Spleen (tissue), 11 donors: Measurements from ENCODE around the gene C1orf52. TPM values are rescaled to one million over a fixed set of nuclear protein-coding genes. Genes with fewer than 3 reads are reported as not detected.

Source experiments
- DNase-seq: peaks from one replicate; pipeline ENCODE4 v3.0.0-alpha.2; 2020
- H3K27ac ChIP-seq, 8 donors: fragments of 200-600 bp; sonication (generic) in 7 of 8; 1 replicate in 4 of 8; 2 replicates in 4 of 8; pipeline versions ENCODE4 v1.5.0 to v1.8.0; 2016 to 2021; ENCODE audit warnings: inconsistent platforms in 4 of 8, mild to moderate bottlenecking in 4 of 8, moderate library complexity in 1 of 8
- H3K27me3 ChIP-seq, 7 donors: fragments of 200-600 bp; sonication (generic) in 6 of 7; replicated peaks in 1 of 7; 1 replicate in 4 of 7; 2 replicates in 3 of 7; pipeline versions ENCODE4 v1.5.0 to v1.8.0; 2016 to 2021; ENCODE audit warnings: inconsistent platforms in 3 of 7, mild to moderate bottlenecking in 1 of 7
- H3K36me3 ChIP-seq, 6 donors: fragments of 200-600 bp; sonication (generic) in 5 of 6; 1 replicate in 4 of 6; 2 replicates in 2 of 6; pipeline versions ENCODE4 v1.5.0 to v1.8.0; 2016 to 2021; ENCODE audit warnings: inconsistent platforms in 2 of 6
- H3K4me1 ChIP-seq, 6 donors: fragments of 200-600 bp; sonication (generic) in 5 of 6; 1 replicate in 3 of 6; 2 replicates in 3 of 6; pipeline versions ENCODE4 v1.5.0 to v1.8.0; 2016 to 2021; ENCODE audit warnings: inconsistent platforms in 3 of 6
- H3K4me3 ChIP-seq, 8 donors: fragments of 200-600 bp; sonication (generic) in 7 of 8; 1 replicate in 4 of 8; 2 replicates in 4 of 8; pipeline versions ENCODE4 v1.5.0 to v1.8.0; 2016 to 2021; ENCODE audit warnings: inconsistent platforms in 4 of 8, mild to moderate bottlenecking in 4 of 8, moderate library complexity in 2 of 8
- H3K9me3 ChIP-seq, 8 donors: fragments of 200-600 bp; sonication (generic) in 7 of 8; 1 replicate in 4 of 8; 2 replicates in 4 of 8; pipeline versions ENCODE4 v1.5.0 to v1.8.0; 2016 to 2021; ENCODE audit warnings: inconsistent platforms in 4 of 8
- CTCF ChIP-seq, 11 experiments: fragments of 200-600 bp in 7 of 11; fragments of 450-650 bp in 4 of 11; sonication (generic) in 4 of 11; IDR thresholded peaks in 8 of 11; conservative IDR thresholded peaks in 3 of 11; 1 replicate in 7 of 11; 2 replicates in 4 of 11; pipeline versions ENCODE4 v1.4.0 to v1.8.0; 2016 to 2021; ENCODE audit warnings: antibody characterized with exemption in 11 of 11, inconsistent platforms in 4 of 11, mild to moderate bottlenecking in 1 of 11
- POLR2A ChIP-seq, 3 donors: fragments of 450-650 bp; IDR thresholded peaks; one replicate each; pipeline ENCODE4 v1.5.1; 2017; ENCODE audit warnings: antibody characterized with exemption in 3 of 3, mild to moderate bottlenecking in 1 of 3
- POLR2AphosphoS5 ChIP-seq, 3 donors: sonication (generic); formaldehyde crosslinking; IDR thresholded peaks; one replicate each; pipeline ENCODE4 v1.5.1; 2017; ENCODE audit warnings: antibody characterized with exemption in 3 of 3
- WGBS, 5 donors: extraction: QIAGEN DNeasy Blood & Tissue Kit in 3 of 5; methylation state at CpG; one replicate each; pipeline versions ENCODE4 v1.1.5 to v1.1.7; 2013 to 2018; 5-methylcytosine and 5-hydroxymethylcytosine counted together
- intact Hi-C: fragments of 100-400 bp; cut with DNase I; formaldehyde crosslinking; loops from one replicate; pipeline ENCODE4 v1.15.0; 2023; ENCODE audit warnings: low total_unique reads
- polyA plus RNA-seq, 3 donors: library from polyadenylated mRNA; stranded (reverse); fragments of 200-250 nt; gene quantifications; one replicate each; pipeline ENCODE4 v1.2.1, GENCODE V29; 2013
- total RNA-seq, 7 donors: library from RNA; depleted of rRNA in 3 of 7; stranded (reverse); fragments of >200 nt in 3 of 7; fragmentation: NEBNext Ultra II Directional in 4 of 7; extraction: Animal tissue kit (Norgen Biotek cat#: 25700) in 4 of 7; gene quantifications; one replicate each; pipeline versions ENCODE4 v1.1.0 to v1.2.1, GENCODE V29; 2016 to 2021
- donor health status: healthy with polysubstance abuse.
- donor health status: DM: no; HTN: no; CAD: no; lungs with moderate emphysema.
- donor health status: DM: no; HTN: no; CAD: no.
- donor health status: Bipolar disorder and iron deficiency.
- donor health status: healthy.
- donor health status: DM: no; HTN: no; CAD: no.
- donor health status: DM: yes; HTN: yes; CAD: no.

C1orf52 gene
- total and polyA plus RNA-seq, 10 donors: 16.2 to 29.7 (median 22.6) TPM

- no peak overlapping the region for H3K4me3 ChIP-seq
- no peaks in the 10 kb centered on the region for H3K36me3 ChIP-seq
- H3K9me3 ChIP-seq: no peaks in the 10 kb centered on the region
- DNase-seq: no peak
- intact Hi-C loops: no loop called here
- TF ChIP-seq POLR2AphosphoS5 (IDR thresholded peaks at IDR 0.05) (no peak), CTCF (IDR thresholded peaks at IDR 0.05 in 8 of 11, conservative IDR thresholded peaks at IDR 0.05 in 3 of 11) (no peak), POLR2A (IDR thresholded peaks at IDR 0.05) (no peak)
- no peak overlapping the region for H3K27ac ChIP-seq
- no peaks in the 10 kb centered on the region for H3K27me3 ChIP-seq
- WGBS, 5 donors: 0 to 98% (median 54%) methylated on average over 1 of the region's 1 CpG
- peaks cover 0 to 9% (median 2%) of the 10 kb centered on the region in 6 donors for H3K4me1 ChIP-seq
These were observed 30.5 kb downstream of the C1orf52 start for GRCh38 chr1:85228972-85229371.

GRCh38 chr1:85225624-85226380 lies 33.7 kb downstream of the C1orf52 start:
- 81 to 88% (median 81%) methylated on average over 5 of the region's 5 CpGs for WGBS, 5 donors
- Histone ChIP-seq H3K4me3 (no peak overlapping the region), H3K36me3 (no peaks in the 10 kb centered on the region), H3K9me3 (no peaks in the 10 kb centered on the region), H3K4me1 (peaks cover 0 to 9% (median 2%) of the 10 kb centered on the region in 6 donors), H3K27me3 (no peaks in the 10 kb centered on the region), H3K27ac (no peak overlapping the region)
- TF ChIP-seq CTCF (IDR thresholded peaks at IDR 0.05 in 8 of 11, conservative IDR thresholded peaks at IDR 0.05 in 3 of 11): no peak
- DNase-seq: no peak
- intact Hi-C loops: no loop called here

- Histone ChIP-seq H3K27me3 (no peaks in the 10 kb centered on the region), H3K27ac (peak overlapping the region in 1 of 8 donors; percentile 8), H3K9me3 (no peaks in the 10 kb centered on the region), H3K4me1 (peaks cover 0 to 9% (median 2%) of the 10 kb centered on the region in 6 donors), H3K36me3 (no peaks in the 10 kb centered on the region), H3K4me3 (no peak overlapping the region)
- WGBS, 5 donors: 51 to 77% (median 65%) methylated on average over 3 of the region's 3 CpGs
- intact Hi-C loops: no loop called here
- DNase-seq: no peak
- TF ChIP-seq POLR2AphosphoS5 (IDR thresholded peaks at IDR 0.05) (no peak), CTCF (IDR thresholded peaks at IDR 0.05 in 8 of 11, conservative IDR thresholded peaks at IDR 0.05 in 3 of 11) (no peak), POLR2A (IDR thresholded peaks at IDR 0.05) (no peak)
These were observed 34.5 kb downstream of the C1orf52 start for GRCh38 chr1:85224734-85225623.

GRCh38 chr1:85224295-85224694 lies 35.2 kb downstream of the C1orf52 start:
- H3K36me3 ChIP-seq: no peaks in the 10 kb centered on the region
- peaks cover 0 to 9% (median 2%) of the 10 kb centered on the region in 6 donors for H3K4me1 ChIP-seq
- H3K27ac ChIP-seq: no peak overlapping the region
- H3K27me3 ChIP-seq: no peaks in the 10 kb centered on the region
- TF ChIP-seq POLR2AphosphoS5 (IDR thresholded peaks at IDR 0.05): no peak
- TF ChIP-seq CTCF (IDR thresholded peaks at IDR 0.05 in 8 of 11, conservative IDR thresholded peaks at IDR 0.05 in 3 of 11): no peak
- no peak for TF ChIP-seq POLR2A (IDR thresholded peaks at IDR 0.05)
- no peak overlapping the region for H3K4me3 ChIP-seq
- DNase-seq: no peak
- intact Hi-C loops: no loop called here
- H3K9me3 ChIP-seq: no peaks in the 10 kb centered on the region
